SU-DHL-6 (cell line): ENCODE measurements around the gene OR10A4.

Experiments
- CTCF ChIP-seq: fragments of 200-600 bp; sonication (generic); IDR thresholded peaks from one replicate; pipeline ENCODE4 v1.5.1; 2017; ENCODE audit warnings: antibody characterized with exemption, mild to moderate bottlenecking, low read length, moderate library complexity; ENCODE audit not compliant: insufficient read depth, poor library complexity, severe bottlenecking
- EZH2phosphoT487 ChIP-seq: fragments of 200-600 bp; sonication (generic), shearing (Covaris generic); conservative IDR thresholded peaks from 2 replicates; pipeline ENCODE4 v1.6.1; 2018; ENCODE audit warnings: mild to moderate bottlenecking, antibody characterized with exemption, low read length, moderate library complexity, mixed read lengths

- TF ChIP-seq CTCF (no peak), EZH2phosphoT487 (no peak)
Observed at GRCh38 chr11:6892400-6892799, 16.0 kb downstream of the OR10A4 start, which contains the start of gene OR2D2.
